Esophagus muscularis mucosa (tissue), 4 donors: ENCODE measurements around the gene THADA. TPM values are rescaled to one million over a fixed set of nuclear protein-coding genes. Genes with fewer than 3 reads are reported as not detected.
"Not testable (repeated sequence)": the region's sequence is repeated elsewhere in the genome, so short reads cannot be mapped to it uniquely, and the experiment has no call there.

Experiments used
- DNase-seq: peaks from one replicate; pipeline ENCODE4 v3.0.0-alpha.2; 2017; ENCODE audit errors: extremely low spot score
- H3K27ac ChIP-seq, 4 donors: fragments of 200-600 bp; sonication (generic); replicated peaks in 1 of 4; 1 replicate in 3 of 4; 2 replicates in 1 of 4; pipeline ENCODE4 v1.5.1; 2016 to 2019; ENCODE audit warnings: mild to moderate bottlenecking in 1 of 4
- H3K27me3 ChIP-seq, 4 donors: fragments of 200-600 bp; sonication (generic); one replicate each; pipeline versions ENCODE4 v1.5.1 to v1.6.0; 2016 to 2019
- H3K36me3 ChIP-seq, 4 donors: fragments of 200-600 bp; sonication (generic); one replicate each; pipeline ENCODE4 v1.5.1; 2016 to 2019
- H3K4me1 ChIP-seq, 4 donors: fragments of 200-600 bp; sonication (generic); one replicate each; pipeline ENCODE4 v1.5.1; 2016 to 2019
- H3K4me3 ChIP-seq, 4 donors: fragments of 200-600 bp; sonication (generic); 1 replicate in 2 of 4; 2 replicates in 2 of 4; pipeline ENCODE4 v1.5.1; 2016 to 2019; ENCODE audit warnings: mild to moderate bottlenecking in 4 of 4, moderate library complexity in 1 of 4
- H3K9me3 ChIP-seq, 4 donors: fragments of 200-600 bp; sonication (generic); 1 replicate in 3 of 4; 2 replicates in 1 of 4; pipeline ENCODE4 v1.5.1; 2016 to 2019
- EP300 ChIP-seq: sonication (generic); formaldehyde crosslinking; IDR thresholded peaks from one replicate; pipeline ENCODE4 v1.6.1; 2017; ENCODE audit warnings: antibody characterized with exemption
- POLR2A ChIP-seq: fragments of 450-650 bp; IDR thresholded peaks from one replicate; pipeline ENCODE4 v1.6.1; 2017; ENCODE audit warnings: antibody characterized with exemption, moderate library complexity, mild to moderate bottlenecking, low read depth
- POLR2AphosphoS5 ChIP-seq, 2 donors: sonication (generic); formaldehyde crosslinking; IDR thresholded peaks; one replicate each; pipeline ENCODE4 v1.6.1; 2017; ENCODE audit warnings: antibody characterized with exemption in 2 of 2
- WGBS: methylation state at CpG from one replicate; pipeline ENCODE4 v1.1.5; 2018; 5-methylcytosine and 5-hydroxymethylcytosine counted together
- intact Hi-C: fragments of 100-400 bp; cut with DNase I; formaldehyde crosslinking; loops from one replicate; pipeline ENCODE4 v1.15.1; 2023
- total RNA-seq, 4 donors: library from RNA; depleted of rRNA; stranded (reverse); fragments of >200 nt; gene quantifications; one replicate each; pipeline versions ENCODE4 v1.1.0 to v1.2.1, GENCODE V29; 2016
- TF ChIP-seq, protein P1 (sequence below), 3 experiments: fragments of 200-600 bp in 2 of 3; fragments of 450-650 bp in 1 of 3; sonication (generic) in 2 of 3; IDR thresholded peaks; one replicate each; pipeline ENCODE4 v1.5.1; 2017 to 2019; ENCODE audit warnings: antibody characterized with exemption in 3 of 3, mild to moderate bottlenecking in 2 of 3, moderate library complexity in 1 of 3

THADA gene
- total RNA-seq, 4 donors from 2014 or later = 17.2 to 28.7 (median 21.3) TPM

GRCh38 chr2:43448822-43449110 lies 147.1 kb downstream of the THADA start:
- H3K9me3 ChIP-seq = no peaks in the 10 kb centered on the region
- H3K36me3 ChIP-seq = peaks cover 0 to 4% (median 0%) of the 10 kb centered on the region in 4 donors
- DNase-seq = no peak
- H3K4me1 ChIP-seq = peaks cover 0 to 17% (median 6%) of the 10 kb centered on the region in 4 donors
- 90% methylated on average over 1 of the region's 1 CpG for WGBS
- TF ChIP-seq POLR2A (no peak), POLR2AphosphoS5 (IDR thresholded peaks at IDR 0.05) (no peak), EP300 (no peak)
- TF ChIP-seq, protein P1, sequence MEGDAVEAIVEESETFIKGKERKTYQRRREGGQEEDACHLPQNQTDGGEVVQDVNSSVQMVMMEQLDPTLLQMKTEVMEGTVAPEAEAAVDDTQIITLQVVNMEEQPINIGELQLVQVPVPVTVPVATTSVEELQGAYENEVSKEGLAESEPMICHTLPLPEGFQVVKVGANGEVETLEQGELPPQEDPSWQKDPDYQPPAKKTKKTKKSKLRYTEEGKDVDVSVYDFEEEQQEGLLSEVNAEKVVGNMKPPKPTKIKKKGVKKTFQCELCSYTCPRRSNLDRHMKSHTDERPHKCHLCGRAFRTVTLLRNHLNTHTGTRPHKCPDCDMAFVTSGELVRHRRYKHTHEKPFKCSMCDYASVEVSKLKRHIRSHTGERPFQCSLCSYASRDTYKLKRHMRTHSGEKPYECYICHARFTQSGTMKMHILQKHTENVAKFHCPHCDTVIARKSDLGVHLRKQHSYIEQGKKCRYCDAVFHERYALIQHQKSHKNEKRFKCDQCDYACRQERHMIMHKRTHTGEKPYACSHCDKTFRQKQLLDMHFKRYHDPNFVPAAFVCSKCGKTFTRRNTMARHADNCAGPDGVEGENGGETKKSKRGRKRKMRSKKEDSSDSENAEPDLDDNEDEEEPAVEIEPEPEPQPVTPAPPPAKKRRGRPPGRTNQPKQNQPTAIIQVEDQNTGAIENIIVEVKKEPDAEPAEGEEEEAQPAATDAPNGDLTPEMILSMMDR (IDR thresholded peaks at IDR 0.05) = no peak
- no peak overlapping the region for H3K4me3 ChIP-seq
- no peaks in the 10 kb centered on the region for H3K27me3 ChIP-seq
- intact Hi-C loops = no loop called here
- no peak overlapping the region for H3K27ac ChIP-seq

DNA sequence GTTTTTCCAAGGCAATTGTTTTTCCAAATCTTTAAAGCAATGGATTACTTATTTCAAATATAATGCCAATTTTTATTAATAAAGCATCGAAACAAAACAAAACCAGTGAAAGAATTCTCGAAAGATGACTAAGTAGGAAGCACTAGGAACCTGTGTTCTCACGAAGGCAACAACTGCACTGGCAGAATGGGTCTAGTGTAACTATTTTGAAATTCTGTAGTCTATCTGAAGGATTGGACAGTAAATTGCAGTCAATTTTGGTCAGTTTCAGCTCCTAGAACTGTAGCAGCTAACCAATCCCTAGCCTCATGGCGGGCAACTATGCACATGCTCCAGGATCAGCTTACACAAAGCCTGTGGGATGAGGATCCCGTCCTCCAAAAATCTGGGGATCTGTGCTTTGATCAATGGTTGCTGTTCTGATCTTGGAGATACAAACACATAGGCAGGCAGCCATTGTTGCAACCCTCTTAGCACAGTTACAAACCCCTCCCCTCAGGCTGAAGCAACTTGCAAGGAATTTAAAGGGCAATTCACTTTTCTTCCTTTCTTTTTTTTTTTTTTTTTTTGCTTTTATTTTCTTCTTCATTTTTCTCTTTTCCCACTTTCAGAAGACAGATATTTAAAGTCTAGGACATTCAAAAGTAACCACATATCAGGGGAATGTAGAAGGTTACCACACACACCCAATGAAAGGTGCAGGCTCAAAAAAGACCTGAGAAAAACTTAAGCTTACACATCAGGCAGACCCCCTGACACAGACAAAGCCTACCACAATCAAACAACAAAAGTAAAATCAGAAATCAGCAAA lies 147.6 kb downstream of the THADA start:
- 95% methylated on average over 5 of the region's 5 CpGs for WGBS
- TF ChIP-seq EP300 (no peak), POLR2AphosphoS5 (IDR thresholded peaks at IDR 0.05) (no peak), POLR2A (no peak)
- TF ChIP-seq, protein P1 (IDR thresholded peaks at IDR 0.05) = no peak

GRCh38 chr2:43446755-43447154 lies 149.1 kb downstream of the THADA start:
- H3K36me3 ChIP-seq, H3K9me3 ChIP-seq, intact Hi-C loops, H3K4me3 ChIP-seq, DNase-seq, H3K4me1 ChIP-seq, H3K27ac ChIP-seq, H3K27me3 ChIP-seq: not testable (repeated sequence)
- WGBS = 84% methylated on average over 4 of the region's 4 CpGs

More for the DNA sequence above, 147.6 kb downstream of the THADA start:
- H3K27ac ChIP-seq = no peak overlapping the region
- intact Hi-C loops = no loop called here
- peaks cover 0 to 4% (median 0%) of the 10 kb centered on the region in 4 donors for H3K36me3 ChIP-seq
- no peaks in the 10 kb centered on the region for H3K27me3 ChIP-seq
- H3K9me3 ChIP-seq = no peaks in the 10 kb centered on the region
- no peak overlapping the region for H3K4me3 ChIP-seq
- no peak for DNase-seq
- peaks cover 0 to 11% (median 3%) of the 10 kb centered on the region in 4 donors for H3K4me1 ChIP-seq

- Histone ChIP-seq H3K4me1 (peaks cover 0 to 3% (median 0%) of the 10 kb centered on the region in 4 donors), H3K9me3 (no peaks in the 10 kb centered on the region), H3K36me3 (peaks cover 0 to 4% (median 0%) of the 10 kb centered on the region in 4 donors), H3K27me3 (no peaks in the 10 kb centered on the region), H3K4me3 (no peak overlapping the region), H3K27ac (no peak overlapping the region)
- WGBS = 92% methylated on average over 2 of the region's 2 CpGs
- DNase-seq = no peak
- intact Hi-C loops = no loop called here
- no peak for TF ChIP-seq POLR2AphosphoS5 (IDR thresholded peaks at IDR 0.05)
- TF ChIP-seq POLR2A = no peak
- TF ChIP-seq, protein P1 (IDR thresholded peaks at IDR 0.05) = no peak
- no peak for TF ChIP-seq EP300
Measured at GRCh38 chr2:43445781-43446180, 150.1 kb downstream of the THADA start.

GRCh38 chr2:43444989-43445645 lies 150.7 kb downstream of the THADA start:
- TF ChIP-seq, protein P1 (IDR thresholded peaks at IDR 0.05) = no peak
- TF ChIP-seq POLR2A = no peak
- TF ChIP-seq POLR2AphosphoS5 (IDR thresholded peaks at IDR 0.05) = no peak
- TF ChIP-seq EP300 = no peak
- peaks cover 0 to 4% (median 0%) of the 10 kb centered on the region in 4 donors for H3K36me3 ChIP-seq
- DNase-seq = no peak
- no peak overlapping the region for H3K27ac ChIP-seq
- H3K4me1 ChIP-seq = peaks cover 0 to 3% (median 0%) of the 10 kb centered on the region in 4 donors
- no peak overlapping the region for H3K4me3 ChIP-seq
- intact Hi-C loops = no loop called here
- H3K9me3 ChIP-seq = no peaks in the 10 kb centered on the region
- WGBS = 82% methylated on average over 10 of the region's 10 CpGs
- H3K27me3 ChIP-seq = no peaks in the 10 kb centered on the region
